Fibroblast of pulmonary artery (primary cell): Measurements from ENCODE around the gene IGIP.
"Not testable (repeated sequence)": the region's sequence is repeated elsewhere in the genome, so short reads cannot be mapped to it uniquely, and the experiment has no call there.

Experiments
- DNase-seq: peaks from one replicate; pipeline ENCODE4 v3.0.0-alpha.2; 2010; ENCODE audit warnings: low read depth
- H3K4me3 ChIP-seq: replicated peaks from 2 replicates; pipeline ENCODE4 v1.5.1; 2011; ENCODE audit warnings: low read depth, mild to moderate bottlenecking, control low read depth, low read length, moderate library complexity
- TF ChIP-seq, protein P1 (sequence below): IDR thresholded peaks from 2 replicates; pipeline ENCODE4 v1.5.1; 2011; ENCODE audit warnings: mild to moderate bottlenecking, control low read depth, low read length, inconsistent platforms; ENCODE audit errors: missing control alignments

Gene IGIP

DNA sequence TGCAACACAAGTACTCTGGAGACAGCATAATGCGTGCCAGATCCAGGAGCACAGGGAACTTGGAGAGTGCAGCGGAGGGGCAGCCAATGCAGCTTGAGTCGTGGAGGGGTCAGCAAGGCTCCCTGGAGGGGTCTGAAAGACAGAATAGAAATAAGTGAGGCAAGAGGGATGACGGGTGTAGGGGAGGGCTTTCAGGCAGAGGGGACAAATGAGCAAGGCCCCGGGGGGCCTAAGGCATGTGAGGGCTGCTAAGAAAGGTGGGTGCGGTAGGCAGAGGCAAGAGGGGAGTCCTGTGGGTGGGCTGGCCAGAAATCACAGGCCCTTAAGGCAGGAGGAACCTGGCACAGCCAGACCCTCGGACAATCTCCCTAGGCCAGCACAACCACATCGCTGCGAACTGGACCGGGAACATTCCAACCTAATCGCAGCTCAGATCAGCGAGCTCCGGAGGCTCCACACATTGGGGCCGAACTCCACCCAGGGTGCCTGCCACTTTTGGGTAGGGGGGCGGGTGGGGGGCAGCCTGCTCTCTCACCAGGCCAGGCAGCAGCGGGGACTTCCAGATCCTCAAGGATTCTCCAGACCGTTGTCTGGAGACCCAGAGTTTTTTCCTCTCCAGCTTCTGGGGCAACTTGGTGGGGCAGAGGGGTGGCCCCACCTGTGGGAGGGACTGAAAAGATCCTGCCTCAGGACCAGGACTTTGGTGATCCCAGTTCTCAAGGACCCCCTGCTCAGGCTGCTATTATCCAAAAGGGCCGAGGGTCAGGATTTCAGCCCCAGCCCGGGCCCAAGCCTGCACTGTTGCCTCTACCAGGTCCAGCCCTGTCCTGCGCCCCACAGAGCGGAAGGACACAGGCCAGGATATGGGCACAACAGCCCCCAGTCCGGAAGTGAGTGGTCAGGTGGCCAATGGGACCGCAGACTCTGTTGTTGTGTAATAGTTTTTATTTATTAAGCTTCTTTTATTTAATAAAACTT is 26.6 kb downstream of the IGIP start:
- no peak for DNase-seq
- no peak overlapping the region for H3K4me3 ChIP-seq
- TF ChIP-seq, protein P1, sequence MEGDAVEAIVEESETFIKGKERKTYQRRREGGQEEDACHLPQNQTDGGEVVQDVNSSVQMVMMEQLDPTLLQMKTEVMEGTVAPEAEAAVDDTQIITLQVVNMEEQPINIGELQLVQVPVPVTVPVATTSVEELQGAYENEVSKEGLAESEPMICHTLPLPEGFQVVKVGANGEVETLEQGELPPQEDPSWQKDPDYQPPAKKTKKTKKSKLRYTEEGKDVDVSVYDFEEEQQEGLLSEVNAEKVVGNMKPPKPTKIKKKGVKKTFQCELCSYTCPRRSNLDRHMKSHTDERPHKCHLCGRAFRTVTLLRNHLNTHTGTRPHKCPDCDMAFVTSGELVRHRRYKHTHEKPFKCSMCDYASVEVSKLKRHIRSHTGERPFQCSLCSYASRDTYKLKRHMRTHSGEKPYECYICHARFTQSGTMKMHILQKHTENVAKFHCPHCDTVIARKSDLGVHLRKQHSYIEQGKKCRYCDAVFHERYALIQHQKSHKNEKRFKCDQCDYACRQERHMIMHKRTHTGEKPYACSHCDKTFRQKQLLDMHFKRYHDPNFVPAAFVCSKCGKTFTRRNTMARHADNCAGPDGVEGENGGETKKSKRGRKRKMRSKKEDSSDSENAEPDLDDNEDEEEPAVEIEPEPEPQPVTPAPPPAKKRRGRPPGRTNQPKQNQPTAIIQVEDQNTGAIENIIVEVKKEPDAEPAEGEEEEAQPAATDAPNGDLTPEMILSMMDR: no peak

DNA sequence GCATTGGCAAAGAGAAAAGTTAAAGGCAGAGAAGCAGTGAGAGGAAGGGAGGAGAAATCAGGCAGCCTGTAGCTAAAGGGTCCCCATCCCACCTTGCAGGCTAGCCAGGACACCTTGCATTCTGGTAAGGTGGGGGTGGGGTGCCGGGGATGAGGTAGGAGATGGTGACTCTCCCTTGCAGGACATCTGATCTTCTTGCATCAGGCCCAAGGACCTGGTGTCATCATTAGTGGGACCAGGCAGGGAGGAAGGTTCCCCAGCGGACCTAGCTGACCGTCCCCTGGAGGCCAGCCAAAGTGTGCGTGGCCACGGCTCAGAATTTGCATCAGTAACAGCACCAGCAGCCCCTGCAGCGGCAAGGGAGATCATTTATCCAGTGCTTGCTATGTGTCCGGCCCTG is 27.5 kb downstream of the IGIP start:
- TF ChIP-seq, protein P1: no peak
- DNase-seq: no peak
- no peak overlapping the region for H3K4me3 ChIP-seq

DNA sequence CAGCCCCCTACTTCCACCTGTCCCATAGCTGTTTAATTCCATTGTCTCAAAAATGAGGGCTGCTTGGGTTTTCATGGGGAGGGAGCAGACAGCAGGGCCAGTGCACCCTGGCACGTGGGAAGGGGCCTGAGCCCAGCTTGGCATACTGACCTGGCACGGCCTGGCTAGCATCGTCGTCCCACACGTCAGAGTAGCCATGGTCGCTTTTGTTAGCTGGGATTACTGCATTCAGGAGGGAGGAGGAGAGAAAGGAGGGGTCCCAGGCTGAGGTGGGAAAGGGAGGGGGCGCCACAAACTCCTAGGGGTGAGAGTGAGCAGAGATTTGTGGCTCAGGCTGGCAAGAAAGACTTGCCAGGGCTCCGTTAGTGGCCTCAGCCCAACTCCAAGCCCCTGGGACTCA is 28.2 kb downstream of the IGIP start:
- TF ChIP-seq, protein P1: no peak
- H3K4me3 ChIP-seq: no peak overlapping the region
- no peak for DNase-seq

DNA sequence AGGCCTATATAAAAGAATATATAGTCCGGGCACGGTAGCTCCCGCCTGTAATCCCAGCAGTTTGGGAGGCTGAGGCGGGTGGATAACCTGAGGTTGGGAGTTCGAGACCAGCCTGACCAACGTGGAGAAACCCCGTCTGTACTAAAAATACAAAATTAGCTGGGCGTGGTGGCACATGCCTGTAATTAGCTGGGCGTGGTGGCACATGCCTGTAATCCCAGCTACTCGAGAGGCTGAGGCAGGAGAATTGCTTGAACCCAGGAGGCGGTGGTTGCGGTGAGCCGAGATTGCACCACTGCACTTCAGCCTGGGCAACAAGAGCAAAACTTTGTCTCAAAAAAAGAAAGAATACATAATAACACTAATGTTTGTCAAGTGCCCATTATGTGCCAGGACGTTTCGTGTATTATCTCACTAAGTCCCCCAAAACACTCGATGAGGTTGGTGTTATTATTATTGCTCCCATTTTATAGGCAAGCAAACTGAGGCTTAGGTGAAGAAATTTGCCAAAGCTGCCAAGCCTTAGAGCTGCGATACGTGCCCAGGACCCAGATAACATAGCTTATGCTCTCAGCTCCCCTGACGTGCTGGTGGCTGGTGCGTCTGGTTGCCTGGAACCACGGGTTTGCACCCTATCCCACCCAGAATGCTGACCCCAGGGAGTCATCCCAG is 29.1 kb downstream of the IGIP start:
- not testable (repeated sequence) for DNase-seq, H3K4me3 ChIP-seq

DNA sequence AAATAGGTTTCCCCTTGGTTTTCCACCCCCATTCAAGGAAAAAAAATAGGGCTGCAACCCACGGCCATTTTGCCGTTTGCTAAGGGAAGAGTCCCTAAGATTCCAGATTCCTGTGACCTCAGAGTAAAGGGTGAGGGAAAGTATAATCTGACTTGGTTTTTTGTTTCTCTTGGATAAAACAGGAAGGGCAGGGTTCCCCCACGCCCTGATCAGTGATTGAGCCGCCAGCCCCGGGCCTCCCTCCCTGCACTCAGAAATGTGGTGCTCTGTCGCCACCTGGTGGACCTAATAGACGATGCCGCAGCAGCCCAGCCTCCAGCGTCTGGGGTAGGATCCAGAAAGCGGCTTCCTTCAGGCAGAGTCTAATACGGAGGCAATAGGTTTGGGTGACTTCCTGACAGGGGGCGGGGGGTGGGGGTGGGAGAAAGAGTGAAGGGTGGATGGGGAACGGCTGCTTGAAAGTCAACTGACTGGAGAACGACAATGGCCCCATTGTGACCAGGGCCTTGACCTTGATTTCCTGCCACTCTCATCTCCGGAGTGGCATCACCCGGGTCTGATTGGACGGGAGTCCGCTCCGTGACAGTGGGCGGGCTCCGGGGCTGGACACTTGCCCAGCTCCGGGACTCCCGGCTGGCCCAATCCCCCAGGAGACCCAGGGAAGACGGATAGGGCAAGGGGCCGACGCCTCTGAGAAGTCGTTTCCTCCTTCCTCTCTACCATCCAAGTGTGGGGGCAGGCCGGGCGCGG is 31.5 kb downstream of the IGIP start:
- peak; percentile 83 for DNase-seq
- peak overlapping the region; percentile 41 for H3K4me3 ChIP-seq
- TF ChIP-seq, protein P1: peak; percentile 80

DNA sequence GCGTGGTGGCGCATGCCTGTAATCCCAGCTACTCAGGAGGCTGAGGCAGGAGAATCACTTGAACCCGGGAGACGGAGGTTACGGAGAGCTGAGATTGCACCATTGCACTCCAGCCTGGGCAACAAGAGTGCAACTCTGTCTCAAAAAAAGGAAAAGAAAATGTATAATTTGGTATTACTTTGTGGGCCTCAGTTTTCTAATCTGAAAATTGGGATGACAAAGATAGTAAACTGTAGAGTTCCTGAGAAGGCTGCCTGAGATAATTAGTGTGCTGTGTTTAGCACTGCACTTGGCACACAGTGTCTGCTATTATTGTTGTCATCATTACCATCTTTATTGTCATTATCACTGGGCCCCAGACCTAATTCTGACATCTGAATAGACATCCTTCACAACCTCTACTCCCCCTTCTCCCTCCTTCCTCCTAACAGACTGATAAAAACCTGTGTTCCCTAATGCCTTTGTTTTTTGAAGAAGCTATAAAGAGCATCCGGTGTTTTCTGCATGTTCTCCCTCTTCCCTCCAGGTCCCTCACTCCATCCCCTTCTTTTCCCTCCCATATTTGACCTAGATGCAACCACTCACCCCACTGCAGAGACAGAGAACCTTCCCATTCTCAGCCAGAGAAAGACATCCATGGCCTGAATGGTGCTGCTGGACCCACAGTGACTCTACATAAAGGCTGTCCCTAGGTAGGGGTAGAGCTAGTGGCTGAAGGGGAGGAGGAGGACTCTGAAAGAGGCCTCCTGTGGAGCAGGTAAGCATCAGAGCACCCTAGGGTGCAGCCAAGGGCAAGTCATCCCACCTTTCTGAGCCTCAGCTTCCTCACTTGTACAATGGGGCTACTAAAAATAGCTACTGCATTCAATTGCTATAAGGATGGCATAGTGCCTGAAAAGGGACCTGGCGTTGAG is 33.5 kb downstream of the IGIP start:
- TF ChIP-seq, protein P1: no peak
- DNase-seq: no peak
- H3K4me3 ChIP-seq: no peak overlapping the region
